Stimulated activated CD8-positive, alpha-beta memory T cell treated with anti-CD3 and anti-CD28 coated beads, Interleukin-7, amount 100 ng/mL, for 24 hours (primary cell): ENCODE results near the gene TPRA1.

Source experiments
- DNase-seq: peaks from one replicate; pipeline ENCODE4 v3.0.0-alpha.2; 2020; ENCODE audit warnings: low read depth

TPRA1 gene

GRCh38 chr3:127590593-127591465 is at the start of gene TPRA1:
Gene TPRA1 (minus strand): TSS chr3:127590733. CDS start chr3:127580146, 10,587 bp downstream.
- peak; percentile 56 for DNase-seq

GRCh38 chr3:127640042-127640355 is 49.5 kb upstream of the TPRA1 start:
- DNase-seq = no peak

GRCh38 chr3:127639173-127640041 is 48.9 kb upstream of the TPRA1 start:
- DNase-seq = no peak

GRCh38 chr3:127637971-127638370 is 47.4 kb upstream of the TPRA1 start:
- no peak for DNase-seq

GRCh38 chr3:127637546-127637945 is 47.0 kb upstream of the TPRA1 start:
- no peak for DNase-seq

GRCh38 chr3:127634653-127635052 is 44.1 kb upstream of the TPRA1 start:
- no peak for DNase-seq

GRCh38 chr3:127632035-127632820 is 41.7 kb upstream of the TPRA1 start:
- DNase-seq = no peak

- no peak for DNase-seq
Observed at GRCh38 chr3:127630811-127631714, 40.5 kb upstream of the TPRA1 start.

- no peak for DNase-seq
Observed at GRCh38 chr3:127629467-127630403, 39.2 kb upstream of the TPRA1 start.

GRCh38 chr3:127628788-127629466 is 38.4 kb upstream of the TPRA1 start, which contains the start of gene PODXL2:
Gene PODXL2 (plus strand): TSS chr3:127629185. CDS start chr3:127629220, 35 bp downstream.
- DNase-seq = no peak

GRCh38 chr3:127628426-127628787 is 37.9 kb upstream of the TPRA1 start:
- no peak for DNase-seq

GRCh38 chr3:127625821-127626220 is 35.3 kb upstream of the TPRA1 start:
- DNase-seq = no peak

- DNase-seq = no peak
Observed at GRCh38 chr3:127624063-127624462, 33.5 kb upstream of the TPRA1 start.

- no peak for DNase-seq
Observed at GRCh38 chr3:127622772-127623576, 32.4 kb upstream of the TPRA1 start.

- no peak for DNase-seq
Observed at GRCh38 chr3:127622031-127622430, 31.5 kb upstream of the TPRA1 start.

- DNase-seq = no peak
Observed at GRCh38 chr3:127620637-127621375, 30.3 kb upstream of the TPRA1 start.

GRCh38 chr3:127618891-127619290 is 28.4 kb upstream of the TPRA1 start:
- no peak for DNase-seq
